Measurements from ENCODE around the gene OR5AC2. TPM values are rescaled to one million over a fixed set of nuclear protein-coding genes. Genes with fewer than 3 reads are reported as not detected.

The OR5AC2 gene
- total RNA-seq, 4 donors from 2014 or later: not detected

DNA sequence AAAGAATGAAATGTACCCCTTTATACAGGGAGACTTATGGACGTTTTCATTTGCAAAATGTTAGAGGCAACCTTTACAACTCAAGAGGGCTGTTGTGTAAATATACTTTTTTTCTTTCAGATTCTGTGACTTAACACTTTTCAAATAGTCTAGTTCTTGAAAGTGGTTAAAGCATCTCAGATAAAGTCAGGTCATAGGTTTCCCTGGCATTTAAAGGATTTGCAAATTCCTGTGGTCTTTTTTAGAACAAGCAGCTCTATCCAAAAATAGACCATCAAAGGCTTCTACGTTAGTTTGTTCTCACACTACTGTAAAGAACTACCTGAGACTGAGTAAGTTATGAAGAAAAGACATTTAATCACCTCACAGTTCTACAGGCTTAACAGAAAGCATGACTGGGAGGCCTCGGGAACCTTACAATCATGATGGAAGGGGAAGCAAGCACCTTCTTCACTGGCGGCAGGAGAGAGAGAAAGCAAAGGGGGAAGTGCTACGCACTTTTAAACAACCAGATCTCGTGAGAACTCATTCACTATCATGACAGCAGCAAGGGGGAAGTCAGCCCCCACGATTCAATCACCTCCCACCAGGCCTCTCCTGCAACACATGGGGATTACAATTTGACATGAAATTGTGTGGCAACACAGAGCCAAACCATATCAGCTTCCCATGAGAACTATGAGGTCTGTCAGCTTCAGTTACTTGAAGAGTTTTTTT is 28.6 kb upstream of the OR5AC2 start:
- Histone ChIP-seq H3K27ac (no peak overlapping the region), H3K4me3 (no peak overlapping the region), H3K27me3 (no peaks in the 10 kb centered on the region), H3K36me3 (no peaks in the 10 kb centered on the region), H3K9me3 (no peaks in the 10 kb centered on the region), H3K4me1 (no peaks in the 10 kb centered on the region)
- TF ChIP-seq POLR2A (IDR thresholded peaks at IDR 0.05) (no peak), EP300 (IDR thresholded peaks at IDR 0.05) (no peak), POLR2AphosphoS5 (IDR thresholded peaks at IDR 0.05) (no peak)
- TF ChIP-seq, protein P1, sequence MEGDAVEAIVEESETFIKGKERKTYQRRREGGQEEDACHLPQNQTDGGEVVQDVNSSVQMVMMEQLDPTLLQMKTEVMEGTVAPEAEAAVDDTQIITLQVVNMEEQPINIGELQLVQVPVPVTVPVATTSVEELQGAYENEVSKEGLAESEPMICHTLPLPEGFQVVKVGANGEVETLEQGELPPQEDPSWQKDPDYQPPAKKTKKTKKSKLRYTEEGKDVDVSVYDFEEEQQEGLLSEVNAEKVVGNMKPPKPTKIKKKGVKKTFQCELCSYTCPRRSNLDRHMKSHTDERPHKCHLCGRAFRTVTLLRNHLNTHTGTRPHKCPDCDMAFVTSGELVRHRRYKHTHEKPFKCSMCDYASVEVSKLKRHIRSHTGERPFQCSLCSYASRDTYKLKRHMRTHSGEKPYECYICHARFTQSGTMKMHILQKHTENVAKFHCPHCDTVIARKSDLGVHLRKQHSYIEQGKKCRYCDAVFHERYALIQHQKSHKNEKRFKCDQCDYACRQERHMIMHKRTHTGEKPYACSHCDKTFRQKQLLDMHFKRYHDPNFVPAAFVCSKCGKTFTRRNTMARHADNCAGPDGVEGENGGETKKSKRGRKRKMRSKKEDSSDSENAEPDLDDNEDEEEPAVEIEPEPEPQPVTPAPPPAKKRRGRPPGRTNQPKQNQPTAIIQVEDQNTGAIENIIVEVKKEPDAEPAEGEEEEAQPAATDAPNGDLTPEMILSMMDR (IDR thresholded peaks at IDR 0.05): no peak
- 31 to 43% methylated on average over 6 to 7 of the region's 7 CpGs for WGBS, 2 donors (ENCODE audit: low coverage in 1 of 2)
- no peak for ATAC-seq

DNA sequence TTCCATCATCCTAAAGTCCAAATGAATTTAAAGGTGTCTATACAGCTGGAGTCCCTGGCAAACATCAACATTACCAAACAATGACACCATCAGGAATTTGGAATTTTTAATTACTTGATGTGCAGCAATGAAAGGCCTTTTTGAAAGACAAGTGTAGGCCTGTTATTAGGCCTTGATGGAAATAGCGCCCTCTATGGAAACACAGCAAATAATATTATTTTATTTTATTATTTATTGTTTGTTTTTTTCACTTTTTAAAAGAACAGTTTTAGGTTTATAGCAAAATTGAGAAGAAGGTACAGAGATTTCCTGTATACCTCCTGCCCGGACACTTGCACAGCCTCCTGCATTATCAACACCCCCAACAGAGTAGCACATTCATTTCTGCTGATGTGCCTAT is 18.1 kb upstream of the OR5AC2 start:
- WGBS, 2 donors (ENCODE audit: low coverage in 1 of 2): 45 to 56% methylated on average over 2 of the region's 2 CpGs
- Histone ChIP-seq H3K4me1 (no peaks in the 10 kb centered on the region), H3K9me3 (no peaks in the 10 kb centered on the region), H3K27ac (no peak overlapping the region), H3K27me3 (no peaks in the 10 kb centered on the region), H3K36me3 (no peaks in the 10 kb centered on the region), H3K4me3 (no peak overlapping the region)
- TF ChIP-seq EP300 (IDR thresholded peaks at IDR 0.05): no peak
- no peak for TF ChIP-seq POLR2AphosphoS5 (IDR thresholded peaks at IDR 0.05)
- TF ChIP-seq, protein P1 (IDR thresholded peaks at IDR 0.05): no peak
- TF ChIP-seq POLR2A (IDR thresholded peaks at IDR 0.05): no peak
- no peak for ATAC-seq

DNA sequence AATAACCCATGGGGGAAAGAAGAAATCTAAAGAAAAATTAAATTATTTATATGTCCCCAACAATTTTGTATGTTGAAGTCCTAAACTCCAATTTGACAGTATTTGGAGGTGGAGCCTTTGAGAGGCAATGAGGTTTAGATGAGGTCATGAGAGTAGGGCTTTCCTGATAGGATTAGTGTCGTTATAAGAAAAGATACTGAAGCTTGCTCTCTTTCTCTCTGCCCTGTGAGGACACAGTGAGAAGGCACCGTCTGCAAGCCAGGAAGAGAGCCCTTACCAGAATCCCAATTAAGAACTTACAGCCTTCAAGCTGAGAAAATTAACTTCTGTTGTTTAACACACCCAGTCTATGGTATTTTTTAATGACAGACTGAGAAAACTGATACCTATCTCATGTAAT is 16.1 kb upstream of the OR5AC2 start:
- TF ChIP-seq, protein P1 (IDR thresholded peaks at IDR 0.05): no peak
- TF ChIP-seq POLR2AphosphoS5 (IDR thresholded peaks at IDR 0.05) (no peak), EP300 (IDR thresholded peaks at IDR 0.05) (no peak), POLR2A (IDR thresholded peaks at IDR 0.05) (no peak)
- no peaks in the 10 kb centered on the region for H3K9me3 ChIP-seq
- no peak overlapping the region for H3K4me3 ChIP-seq
- no peak overlapping the region for H3K27ac ChIP-seq
- no peaks in the 10 kb centered on the region for H3K36me3 ChIP-seq
- 13 to 14% methylated on average over 2 of the region's 2 CpGs for WGBS, 2 donors (ENCODE audit: low coverage in 1 of 2)
- ATAC-seq: no peak
- H3K27me3 ChIP-seq: no peaks in the 10 kb centered on the region
- no peaks in the 10 kb centered on the region for H3K4me1 ChIP-seq

DNA sequence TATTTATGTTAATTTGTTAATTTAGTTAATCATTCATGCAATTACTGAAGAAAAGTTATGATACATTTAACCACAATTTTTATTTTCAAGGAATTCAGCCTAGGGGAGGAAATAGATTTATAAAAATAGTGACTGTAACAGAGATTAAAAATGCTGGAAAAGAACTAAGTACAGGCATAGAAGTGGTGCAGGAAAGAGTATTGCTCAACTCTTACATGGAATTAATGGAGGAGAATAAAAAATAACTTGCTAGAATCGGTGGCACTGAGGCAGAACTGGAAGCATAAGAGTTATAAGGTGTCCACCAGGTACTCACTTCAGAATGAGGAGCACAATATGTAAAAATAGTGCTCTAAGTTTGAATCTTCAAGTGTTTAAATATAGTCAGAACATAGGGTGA is 13.5 kb upstream of the OR5AC2 start:
- Histone ChIP-seq H3K27ac (no peak overlapping the region), H3K36me3 (no peaks in the 10 kb centered on the region), H3K27me3 (no peaks in the 10 kb centered on the region), H3K4me3 (no peak overlapping the region), H3K9me3 (no peaks in the 10 kb centered on the region), H3K4me1 (no peaks in the 10 kb centered on the region)
- TF ChIP-seq POLR2A (IDR thresholded peaks at IDR 0.05) (no peak), EP300 (IDR thresholded peaks at IDR 0.05) (no peak)
- TF ChIP-seq, protein P1 (IDR thresholded peaks at IDR 0.05): no peak
- ATAC-seq: no peak
- 8 to 21% methylated on average over 1 of the region's 1 CpG for WGBS, 2 donors (ENCODE audit: low coverage in 1 of 2)

GRCh38 chr3:98095882-98096281 is 8.9 kb downstream of the OR5AC2 start:
- 0% methylated on average over 1 of the region's 5 CpGs; no CpG with 5 or more reads in 1 of the 2 donors for WGBS, 2 donors (ENCODE audit: low coverage in 1 of 2)
- no peak for TF ChIP-seq POLR2AphosphoS5 (IDR thresholded peaks at IDR 0.05)
- TF ChIP-seq, protein P1 (IDR thresholded peaks at IDR 0.05): no peak
- no peak for TF ChIP-seq POLR2A (IDR thresholded peaks at IDR 0.05)
- TF ChIP-seq EP300 (IDR thresholded peaks at IDR 0.05): no peak
- H3K9me3 ChIP-seq: no peaks in the 10 kb centered on the region
- H3K4me1 ChIP-seq: no peaks in the 10 kb centered on the region
- H3K4me3 ChIP-seq: no peak overlapping the region
- H3K27me3 ChIP-seq: no peaks in the 10 kb centered on the region
- no peak overlapping the region for H3K27ac ChIP-seq
- no peak for ATAC-seq
- no peaks in the 10 kb centered on the region for H3K36me3 ChIP-seq

Measured in gastroesophageal sphincter (tissue), 4 donors.